Measurements from ENCODE around the gene ACIN1. TPM values are rescaled to one million over a fixed set of nuclear protein-coding genes. Genes with fewer than 3 reads are reported as not detected.

Gene ACIN1
- 40.7 and 73.9 TPM in 2 replicates for total RNA-seq

DNA sequence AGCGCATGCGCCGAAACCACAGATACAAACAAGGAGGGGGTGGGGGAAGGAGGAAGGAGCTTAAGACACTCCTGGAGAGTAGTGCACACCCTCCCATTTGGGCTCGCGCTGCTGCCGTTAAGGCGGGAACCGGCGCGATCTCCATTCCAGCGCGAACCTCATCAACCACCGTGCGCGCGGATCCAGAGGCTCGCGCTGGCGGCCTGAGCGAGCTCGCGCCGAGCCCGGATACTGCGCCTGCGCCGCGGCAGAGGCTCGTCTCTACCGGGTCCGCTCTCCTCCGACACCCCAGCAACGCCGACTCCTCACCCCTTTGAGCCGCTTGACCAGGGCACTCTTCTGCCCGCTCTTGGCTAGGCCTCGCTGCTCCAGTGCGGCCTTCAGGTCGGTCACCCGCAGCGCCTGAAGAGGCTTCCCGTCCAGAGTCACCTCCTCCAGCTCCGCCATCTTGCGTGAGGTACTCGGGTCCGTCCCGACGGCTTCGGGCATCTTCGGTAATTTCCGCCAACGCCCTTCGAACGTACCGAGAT is at the start of gene ACIN1:
Gene ACIN1 (minus strand): TSS at position 471 of the 530 bp plus-strand sequence. CDS start 24 bp downstream, at position 447.

GRCh38 chr14:23118506-23119362 is 23.8 kb upstream of the ACIN1 start, which contains the start of gene CEBPE:
CEBPE (minus strand) TSS chr14:23119255; CDS start chr14:23119091, 164 bp downstream.

DNA sequence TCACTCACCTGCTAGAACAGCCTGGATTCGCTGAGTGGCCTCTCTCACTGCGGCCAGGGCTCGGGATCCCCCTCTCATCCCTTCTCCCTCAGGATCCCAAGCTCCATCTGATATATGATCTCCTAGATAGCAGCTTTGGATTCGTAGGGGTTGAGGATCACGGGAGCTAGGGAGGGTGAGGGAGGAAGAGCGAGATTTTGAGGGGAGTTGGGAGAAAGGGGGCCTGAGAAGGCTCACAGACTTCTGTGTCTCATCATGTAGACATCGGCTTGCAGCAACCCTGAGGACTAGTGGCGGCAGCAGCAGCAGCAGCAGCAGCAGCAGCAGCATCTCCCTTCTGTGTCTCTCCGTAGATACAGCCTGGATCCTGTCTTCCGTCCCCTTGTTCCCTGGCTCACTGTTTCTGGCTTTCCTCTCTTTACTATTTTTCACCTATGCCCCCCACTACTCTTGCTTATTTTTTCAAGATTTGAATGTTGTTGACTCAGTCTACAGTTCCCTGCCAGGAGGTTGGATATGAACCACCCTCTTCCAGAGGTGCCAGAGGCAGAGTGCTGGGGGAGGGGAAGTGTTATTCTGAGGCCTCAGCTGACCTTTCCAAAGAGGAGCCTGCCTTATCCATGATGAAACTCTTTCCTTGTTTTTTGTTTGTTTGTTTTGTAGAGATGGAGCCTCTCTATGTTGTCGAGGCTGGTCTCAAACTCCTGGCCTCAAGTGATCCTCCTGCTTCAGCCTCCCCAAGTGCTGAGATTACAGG is 9.8 kb upstream of the ACIN1 start, which contains the start of gene CIROP:
Gene CIROP (minus strand): TSS at position 399 of the 757 bp plus-strand sequence. CDS start 69 bp downstream, at position 330.

DNA sequence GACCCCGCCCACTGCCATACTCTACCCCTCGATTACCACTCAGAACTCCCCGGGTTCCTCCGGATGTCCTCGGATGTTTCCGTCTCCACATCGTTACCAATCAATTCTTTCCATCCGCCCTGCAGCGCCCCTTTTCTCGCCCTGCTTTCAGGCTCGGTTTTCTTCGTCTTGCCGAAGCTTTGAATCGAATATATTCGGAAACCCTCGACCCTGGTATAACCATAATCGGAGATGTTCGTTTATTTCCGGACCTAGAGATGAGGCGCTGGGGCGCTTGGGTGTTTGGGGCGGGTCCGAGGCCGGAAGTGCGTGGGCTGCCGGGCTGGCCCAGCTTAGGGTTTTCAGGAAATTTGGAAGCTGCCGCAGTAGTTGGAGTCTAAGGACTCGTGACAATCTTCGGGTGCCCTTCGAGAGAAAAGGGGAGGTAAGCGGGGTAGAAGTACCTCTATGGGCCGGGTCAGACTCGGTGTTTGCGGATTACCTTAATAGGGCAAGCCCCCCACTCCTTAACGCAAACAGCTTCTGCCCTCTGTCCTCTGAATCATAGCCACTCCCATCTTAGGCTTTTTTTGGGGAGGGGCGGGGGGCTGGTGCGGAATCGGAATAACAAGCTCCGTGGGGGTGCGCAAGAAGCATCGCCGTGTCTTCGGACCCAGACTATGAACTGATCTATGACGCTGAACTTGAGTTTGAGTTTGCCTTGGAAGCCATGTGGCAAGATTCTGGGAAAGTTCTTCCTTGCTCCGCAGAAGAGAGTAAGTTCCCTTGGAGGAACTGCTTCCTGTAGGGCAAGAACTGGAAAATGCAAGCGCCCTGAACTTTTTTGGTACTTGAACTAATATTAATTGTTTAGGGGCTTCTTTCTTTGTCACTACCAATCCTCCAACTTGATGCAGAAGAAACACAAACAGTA is 516 bp upstream of the ACIN1 start, which contains the start of gene C14orf119:
Gene C14orf119 (plus strand): TSS at position 310 of the 913 bp plus-strand sequence. CDS start 2,154 bp downstream, outside the sequence.

GRCh38 chr14:23056956-23057756 is 37.8 kb downstream of the ACIN1 start, which contains the start of gene CDH24:
CDH24 (minus strand) TSS chr14:23057520; CDS start chr14:23055733, 1,787 bp downstream.

DNA sequence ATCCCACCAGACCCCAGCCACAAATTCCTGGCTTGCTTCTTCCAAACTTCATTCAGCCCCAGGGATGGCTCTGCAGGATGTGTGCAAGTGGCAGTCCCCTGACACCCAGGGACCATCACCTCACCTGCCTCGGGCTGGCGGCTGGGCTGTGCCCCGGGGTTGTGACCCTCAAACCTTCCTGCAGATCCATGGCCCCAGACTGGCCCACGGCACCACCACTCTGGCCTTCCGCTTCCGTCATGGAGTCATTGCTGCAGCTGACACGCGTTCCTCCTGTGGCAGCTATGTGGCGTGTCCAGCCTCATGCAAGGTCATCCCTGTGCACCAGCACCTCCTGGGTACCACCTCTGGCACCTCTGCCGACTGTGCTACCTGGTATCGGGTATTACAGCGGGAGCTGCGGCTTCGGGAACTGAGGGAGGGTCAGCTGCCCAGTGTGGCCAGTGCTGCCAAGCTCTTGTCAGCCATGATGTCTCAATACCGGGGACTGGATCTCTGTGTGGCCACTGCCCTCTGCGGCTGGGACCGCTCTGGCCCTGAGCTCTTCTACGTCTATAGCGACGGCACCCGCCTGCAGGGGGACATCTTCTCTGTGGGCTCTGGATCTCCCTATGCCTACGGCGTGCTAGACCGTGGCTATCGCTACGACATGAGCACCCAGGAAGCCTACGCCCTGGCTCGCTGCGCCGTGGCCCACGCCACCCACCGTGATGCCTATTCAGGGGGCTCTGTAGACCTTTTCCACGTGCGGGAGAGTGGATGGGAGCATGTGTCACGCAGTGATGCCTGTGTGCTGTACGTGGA is 52.6 kb downstream of the ACIN1 start, which contains the start of gene PSMB11:
Gene PSMB11 (plus strand): TSS at position 51 of the 804 bp plus-strand sequence. CDS start 14 bp downstream, at position 65.

DNA sequence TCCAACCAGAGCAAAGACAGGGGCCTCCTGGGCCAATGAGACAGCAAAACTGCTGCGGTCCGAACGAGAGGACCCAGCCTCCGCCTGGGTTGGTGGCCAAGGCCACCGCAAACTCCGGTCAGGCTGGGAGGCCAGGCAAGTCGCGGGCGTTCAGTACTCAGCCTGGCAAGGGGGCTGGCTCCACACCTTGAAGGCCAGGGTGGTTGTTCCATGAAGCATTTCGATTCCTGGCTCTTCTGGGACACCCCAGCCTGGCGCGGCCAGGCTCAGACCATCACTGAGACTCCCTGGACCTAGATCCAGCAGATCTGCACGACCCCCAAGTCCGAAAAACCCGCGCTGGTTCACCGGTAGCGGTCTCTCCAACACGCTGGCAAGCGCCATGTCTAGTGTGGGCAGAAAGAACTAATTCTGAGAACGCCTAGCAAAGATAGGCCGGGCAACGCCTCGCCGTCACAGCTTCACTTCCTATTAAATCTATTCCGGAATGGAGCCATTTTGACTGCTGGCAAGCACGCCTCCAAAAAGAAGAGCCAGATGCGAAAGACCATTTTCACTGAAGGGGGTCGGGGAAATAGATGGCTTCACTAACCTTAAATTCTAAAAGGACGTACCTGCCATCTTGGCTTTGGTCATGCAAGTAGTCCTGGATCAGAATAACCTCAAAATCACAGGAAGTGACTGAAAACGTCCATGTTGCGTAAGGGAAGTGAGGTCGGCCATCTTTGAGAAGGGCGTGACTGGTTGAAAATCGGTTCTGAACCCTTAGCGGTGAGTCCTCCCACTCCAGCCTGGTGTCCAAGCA is 60.2 kb downstream of the ACIN1 start, which contains the start of gene PSMB5:
Gene PSMB5 (minus strand): TSS at position 403 of the 805 bp plus-strand sequence. CDS start 19 bp downstream, at position 384.

GRCh38 chr14:23009939-23010726 is 84.8 kb downstream of the ACIN1 start, which contains the start of gene C14orf93:
C14orf93 (minus strand) TSS chr14:23010143; CDS start chr14:22999023, 11,120 bp downstream.

Other genes starting within 250 kb of the ACIN1 start
- 58.1 and 144 TPM in 2 replicates for gene LRP10, start 223.4 kb downstream of the ACIN1 start, total RNA-seq
- under 0.01 and 0.14 TPM in 2 replicates for gene REM2, start 211.9 kb downstream of the ACIN1 start, total RNA-seq
- 42.0 and 65.0 TPM in 2 replicates for gene RBM23, start 176.0 kb downstream of the ACIN1 start, total RNA-seq
- 54.6 and 132 TPM in 2 replicates for gene PRMT5, start 165.8 kb downstream of the ACIN1 start, total RNA-seq
- gene HAUS4, start 138.0 kb downstream of the ACIN1 start, total RNA-seq: 23.0 and 84.8 TPM in 2 replicates
- 155 and 317 TPM in 2 replicates for gene AJUBA, start 112.6 kb downstream of the ACIN1 start, total RNA-seq
- gene C14orf93, start 85.0 kb downstream of the ACIN1 start, total RNA-seq: 7.7 and 8.2 TPM in 2 replicates
- gene PSMB5, start 60.2 kb downstream of the ACIN1 start, total RNA-seq: 125 and 176 TPM in 2 replicates
- gene PSMB11, start 52.9 kb downstream of the ACIN1 start, total RNA-seq: not detected in 2 replicates
- gene CDH24, start 37.6 kb downstream of the ACIN1 start, total RNA-seq: 2.4 and 4.0 TPM in 2 replicates
- gene C14orf119, start 369 bp upstream of the ACIN1 start, total RNA-seq: 56.4 and 56.7 TPM in 2 replicates
- gene CIROP, start 9.9 kb upstream of the ACIN1 start, total RNA-seq: not detected in 2 replicates
- not detected in 2 replicates for gene CEBPE, start 24.1 kb upstream of the ACIN1 start, total RNA-seq
- 12.6 and 26.1 TPM in 2 replicates for gene SLC7A8, start 88.5 kb upstream of the ACIN1 start, total RNA-seq
- gene RNF212B, start 142.8 kb upstream of the ACIN1 start, total RNA-seq: not detected in 2 replicates
- gene HOMEZ, start 191.0 kb upstream of the ACIN1 start, total RNA-seq: 5.1 and 13.2 TPM in 2 replicates
- gene PPP1R3E, start 207.7 kb upstream of the ACIN1 start, total RNA-seq: 2.7 and 3.1 TPM in 2 replicates
- gene BCL2L2, start 211.7 kb upstream of the ACIN1 start, total RNA-seq: 34.5 and 36.4 TPM in 2 replicates
- gene PABPN1, start 226.3 kb upstream of the ACIN1 start, total RNA-seq: 81.3 and 91.4 TPM in 2 replicates